Esophagus squamous epithelium (tissue), 4 donors: Measurements from ENCODE around the gene FAM114A1.
A peak's percentile ranks its signal among the peaks of the same experiment; 100 is the strongest.

ENCODE experiments used
- CTCF ChIP-seq, 6 experiments: fragments of 450-650 bp in 4 of 6; fragments of 200-600 bp in 2 of 6; sonication (generic) in 2 of 6; IDR thresholded peaks; one replicate each; pipeline ENCODE4 v1.5.1; 2016 to 2019; ENCODE audit warnings: antibody characterized with exemption in 6 of 6, mild to moderate bottlenecking in 4 of 6, moderate library complexity in 4 of 6
- POLR2A ChIP-seq, 4 donors: fragments of 450-650 bp; IDR thresholded peaks; one replicate each; pipeline ENCODE4 v1.6.1; 2017; ENCODE audit warnings: antibody characterized with exemption in 4 of 4, mild to moderate bottlenecking in 4 of 4, moderate library complexity in 3 of 4

GRCh38 chr4:38860788-38861424, 6.7 kb upstream of the FAM114A1 start:
- TF ChIP-seq CTCF (IDR thresholded peaks at IDR 0.05) (peak; percentile 47 to 70 (median 58)), POLR2A (IDR thresholded peaks at IDR 0.05) (no peak)
